AG20443 (cell line): ENCODE measurements around the gene APOBEC3B.
A peak's percentile ranks its signal among the peaks of the same experiment; 100 is the strongest.
"Not testable (repeated sequence)": the region's sequence is repeated elsewhere in the genome, so short reads cannot be mapped to it uniquely, and the experiment has no call there.

Experiments
- DNase-seq: peaks from one replicate; pipeline ENCODE4 v3.0.0; 2012; ENCODE audit warnings: low spot score, mixed read lengths

Gene APOBEC3B

GRCh38 chr22:38967451-38968450, 14.4 kb upstream of the APOBEC3B start:
- no peak for DNase-seq

- DNase-seq: no peak
Measured at GRCh38 chr22:38968801-38969200, 13.3 kb upstream of the APOBEC3B start.

- DNase-seq: no peak
Measured at GRCh38 chr22:38970551-38970950, 11.6 kb upstream of the APOBEC3B start.

GRCh38 chr22:38971202-38971601, 10.9 kb upstream of the APOBEC3B start:
- DNase-seq: no peak

- DNase-seq: no peak
Measured at GRCh38 chr22:38971791-38972190, 10.4 kb upstream of the APOBEC3B start.

- no peak for DNase-seq
Measured at GRCh38 chr22:38972558-38972957, 9.6 kb upstream of the APOBEC3B start.

GRCh38 chr22:38973289-38974169, 8.6 kb upstream of the APOBEC3B start:
- peak; percentile 72 for DNase-seq

- DNase-seq: no peak
Measured at GRCh38 chr22:38974170-38974825, 7.8 kb upstream of the APOBEC3B start.

- DNase-seq: no peak
Measured at GRCh38 chr22:38974826-38975175, 7.3 kb upstream of the APOBEC3B start.

GRCh38 chr22:38977289-38977688, 4.9 kb upstream of the APOBEC3B start:
- not testable (repeated sequence) for DNase-seq

- DNase-seq: not testable (repeated sequence)
Measured at GRCh38 chr22:38980587-38980986, 1.6 kb upstream of the APOBEC3B start.

GRCh38 chr22:38981005-38981991, 849 bp upstream of the APOBEC3B start:
- no peak for DNase-seq

GRCh38 chr22:38984224-38984623, 2.1 kb downstream of the APOBEC3B start:
- no peak for DNase-seq

GRCh38 chr22:38984784-38985757, 2.9 kb downstream of the APOBEC3B start:
- not testable (repeated sequence) for DNase-seq

GRCh38 chr22:38986629-38987028, 4.5 kb downstream of the APOBEC3B start:
- DNase-seq: no peak

GRCh38 chr22:38987171-38987895, 5.2 kb downstream of the APOBEC3B start:
- DNase-seq: no peak

- no peak for DNase-seq
Measured at GRCh38 chr22:38989466-38989865, 7.3 kb downstream of the APOBEC3B start.

GRCh38 chr22:38992871-38993371, 10.8 kb downstream of the APOBEC3B start:
- not testable (repeated sequence) for DNase-seq

GRCh38 chr22:38996105-38996504, 14.0 kb downstream of the APOBEC3B start:
- no peak for DNase-seq
